Liver (tissue), 9 donors: Measurements from ENCODE around the gene SLC25A21. TPM values are rescaled to one million over a fixed set of nuclear protein-coding genes. Genes with fewer than 3 reads are reported as not detected.

Source experiments
- DNase-seq: peaks from one replicate; pipeline ENCODE4 v3.0.0-alpha.2; 2017; ENCODE audit warnings: low spot score
- H3K27ac ChIP-seq, 2 donors: one replicate each; pipeline ENCODE4 v1.7.0; 2013; ENCODE audit warnings: inconsistent platforms in 2 of 2, low read length in 2 of 2, control low read depth in 1 of 2, low read depth in 1 of 2, mild to moderate bottlenecking in 1 of 2
- H3K27me3 ChIP-seq, 4 donors: one replicate each; pipeline versions ENCODE4 v1.6.1 to v1.7.0; 2013; ENCODE audit warnings: low read length in 3 of 4, inconsistent platforms in 1 of 4, mild to moderate bottlenecking in 1 of 4, moderate library complexity in 1 of 4; ENCODE audit not compliant: control insufficient read depth in 4 of 4, insufficient read depth in 4 of 4
- H3K36me3 ChIP-seq, 4 donors: one replicate each; pipeline versions ENCODE4 v1.6.1 to v1.7.0; 2013; ENCODE audit warnings: low read length in 3 of 4, mild to moderate bottlenecking in 3 of 4, low read depth in 1 of 4, moderate library complexity in 1 of 4; ENCODE audit not compliant: control insufficient read depth in 4 of 4, insufficient read depth in 3 of 4
- H3K4me1 ChIP-seq, 4 donors: one replicate each; pipeline versions ENCODE4 v1.6.1 to v1.7.0; 2013; ENCODE audit warnings: low read length in 3 of 4, mild to moderate bottlenecking in 3 of 4, moderate library complexity in 1 of 4; ENCODE audit not compliant: control insufficient read depth in 4 of 4, insufficient read depth in 4 of 4
- H3K4me3 ChIP-seq, 3 donors: one replicate each; pipeline versions ENCODE4 v1.6.1 to v1.7.0; 2013; ENCODE audit warnings: low read length in 3 of 3, control low read depth in 1 of 3, low read depth in 1 of 3, mild to moderate bottlenecking in 1 of 3
- H3K9ac ChIP-seq, 2 donors: one replicate each; pipeline ENCODE4 v1.7.0; 2013; ENCODE audit warnings: low read length in 2 of 2, mild to moderate bottlenecking in 2 of 2, moderate library complexity in 2 of 2, control low read depth in 1 of 2, low read depth in 1 of 2
- H3K9me3 ChIP-seq, 4 donors: one replicate each; pipeline versions ENCODE4 v1.6.1 to v1.7.0; 2013; ENCODE audit warnings: low read length in 3 of 4; ENCODE audit not compliant: control insufficient read depth in 4 of 4
- EGR1 ChIP-seq, 2 donors: IDR thresholded peaks; 2 replicates each; pipeline ENCODE4 v1.6.1; 2016 to 2018; ENCODE audit warnings: antibody characterized with exemption in 2 of 2, low read depth in 2 of 2
- FOXA1 ChIP-seq: IDR thresholded peaks from 2 replicates; pipeline ENCODE4 v1.6.1; 2016; ENCODE audit warnings: antibody characterized with exemption
- FOXA2 ChIP-seq: IDR thresholded peaks from 2 replicates; pipeline ENCODE4 v1.6.1; 2016; ENCODE audit warnings: antibody characterized with exemption
- GABPA ChIP-seq, 2 donors: IDR thresholded peaks in 1 of 2; conservative IDR thresholded peaks in 1 of 2; 2 replicates each; pipeline ENCODE4 v1.6.1; 2016; ENCODE audit warnings: antibody characterized with exemption in 2 of 2, mild to moderate bottlenecking in 1 of 2, moderate library complexity in 1 of 2
- HNF4A ChIP-seq, 2 donors: conservative IDR thresholded peaks; 2 replicates each; pipeline ENCODE4 v1.6.1; 2016; ENCODE audit warnings: antibody characterized with exemption in 2 of 2, mild to moderate bottlenecking in 2 of 2
- HNF4G ChIP-seq: IDR thresholded peaks from 2 replicates; pipeline ENCODE4 v1.6.1; 2016; ENCODE audit warnings: antibody characterized with exemption
- JUND ChIP-seq, 2 donors: IDR thresholded peaks; 2 replicates each; pipeline ENCODE4 v1.6.1; 2016; ENCODE audit warnings: antibody characterized with exemption in 2 of 2
- NR2F2 ChIP-seq: IDR thresholded peaks from 2 replicates; pipeline ENCODE4 v1.6.1; 2016; ENCODE audit warnings: antibody characterized with exemption
- RAD21 ChIP-seq, 2 donors: IDR thresholded peaks; 2 replicates each; pipeline ENCODE4 v1.6.1; 2016; ENCODE audit warnings: antibody characterized with exemption in 2 of 2, mild to moderate bottlenecking in 2 of 2
- RXRA ChIP-seq, 2 donors: IDR thresholded peaks; 2 replicates each; pipeline ENCODE4 v1.6.1; 2017 to 2018; ENCODE audit warnings: antibody characterized with exemption in 2 of 2, mild to moderate bottlenecking in 1 of 2
- SP1 ChIP-seq: IDR thresholded peaks from 2 replicates; pipeline ENCODE4 v1.6.1; 2018; ENCODE audit warnings: antibody characterized with exemption, mild to moderate bottlenecking
- TAF1 ChIP-seq: conservative IDR thresholded peaks from 2 replicates; pipeline ENCODE4 v1.6.1; 2016; ENCODE audit warnings: antibody characterized with exemption, mild to moderate bottlenecking
- YY1 ChIP-seq: IDR thresholded peaks from 2 replicates; pipeline ENCODE4 v1.6.1; 2016; ENCODE audit warnings: antibody characterized with exemption, mild to moderate bottlenecking
- WGBS: extraction: QIAGEN DNeasy Blood & Tissue Kit; methylation state at CpG from one replicate; pipeline ENCODE4 v1.1.7; 2013; 5-methylcytosine and 5-hydroxymethylcytosine counted together
- polyA plus RNA-seq, 2 donors: library from polyadenylated mRNA; stranded (reverse) in 1 of 2; unstranded in 1 of 2; fragments of 200-250 nt in 1 of 2; fragments of >200 nt in 1 of 2; fragmentation: Nextera tagmentation in 1 of 2; extraction: Ambion mirVana in 1 of 2; gene quantifications; one replicate each; pipeline versions ENCODE4 v1.2.1 to v1.2.3, GENCODE V29; 2013 to 2015
- total RNA-seq, 2 donors: library from RNA; depleted of rRNA; stranded (reverse); fragments of >200 nt; gene quantifications; one replicate each; pipeline ENCODE4 v1.2.3, GENCODE V29; 2014
- TF ChIP-seq, protein P1 (sequence below): fragments of 150-350 bp; IDR thresholded peaks from 2 replicates; pipeline ENCODE4 v1.5.1; 2017; ENCODE audit warnings: improper control_type of control experiment, low read depth, low read length; ENCODE audit not compliant: missing input control
- TF ChIP-seq, protein P2 (sequence below): IDR thresholded peaks from 2 replicates; pipeline ENCODE4 v1.6.1; 2016; ENCODE audit warnings: antibody characterized with exemption
- TF ChIP-seq, protein P3 (sequence below): IDR thresholded peaks from 2 replicates; pipeline ENCODE4 v1.6.1; 2016; ENCODE audit warnings: antibody characterized with exemption
- TF ChIP-seq, protein P4 (sequence below): IDR thresholded peaks from 2 replicates; pipeline ENCODE4 v1.6.1; 2016; ENCODE audit warnings: antibody characterized with exemption
- TF ChIP-seq, protein P5 (sequence below): IDR thresholded peaks from 2 replicates; pipeline ENCODE4 v1.6.1; 2016; ENCODE audit warnings: antibody characterized with exemption, mild to moderate bottlenecking
- donor health status: healthy.
- donor health status: healthy.
- donor health status: healthy.
- donor health status: healthy.
- donor health status: healthy.

Gene SLC25A21
- total and polyA plus RNA-seq, 4 donors, result 0.13 to 24.3 (median 0.23) TPM

DNA sequence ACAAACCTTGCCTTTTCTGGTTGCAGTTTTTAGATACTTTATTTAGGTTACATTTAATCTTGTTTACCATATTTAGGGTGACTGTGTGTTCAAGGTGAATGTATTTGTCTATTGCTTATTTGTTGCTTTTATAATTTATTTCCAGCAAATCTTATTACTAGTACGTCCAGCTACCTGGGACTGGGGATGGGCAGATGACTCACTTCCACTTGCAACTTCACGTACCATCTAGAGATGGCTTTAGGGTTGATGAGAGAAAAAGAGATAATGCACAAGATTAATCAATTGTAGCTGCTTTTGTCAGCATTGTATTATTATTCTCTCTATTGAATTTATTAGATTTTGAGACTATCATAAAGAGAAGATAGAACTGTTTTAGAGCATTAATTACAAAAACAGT lies 30.4 kb upstream of the SLC25A21 start (continued):
- TF ChIP-seq, protein P1, sequence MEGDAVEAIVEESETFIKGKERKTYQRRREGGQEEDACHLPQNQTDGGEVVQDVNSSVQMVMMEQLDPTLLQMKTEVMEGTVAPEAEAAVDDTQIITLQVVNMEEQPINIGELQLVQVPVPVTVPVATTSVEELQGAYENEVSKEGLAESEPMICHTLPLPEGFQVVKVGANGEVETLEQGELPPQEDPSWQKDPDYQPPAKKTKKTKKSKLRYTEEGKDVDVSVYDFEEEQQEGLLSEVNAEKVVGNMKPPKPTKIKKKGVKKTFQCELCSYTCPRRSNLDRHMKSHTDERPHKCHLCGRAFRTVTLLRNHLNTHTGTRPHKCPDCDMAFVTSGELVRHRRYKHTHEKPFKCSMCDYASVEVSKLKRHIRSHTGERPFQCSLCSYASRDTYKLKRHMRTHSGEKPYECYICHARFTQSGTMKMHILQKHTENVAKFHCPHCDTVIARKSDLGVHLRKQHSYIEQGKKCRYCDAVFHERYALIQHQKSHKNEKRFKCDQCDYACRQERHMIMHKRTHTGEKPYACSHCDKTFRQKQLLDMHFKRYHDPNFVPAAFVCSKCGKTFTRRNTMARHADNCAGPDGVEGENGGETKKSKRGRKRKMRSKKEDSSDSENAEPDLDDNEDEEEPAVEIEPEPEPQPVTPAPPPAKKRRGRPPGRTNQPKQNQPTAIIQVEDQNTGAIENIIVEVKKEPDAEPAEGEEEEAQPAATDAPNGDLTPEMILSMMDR, result no peak

DNA sequence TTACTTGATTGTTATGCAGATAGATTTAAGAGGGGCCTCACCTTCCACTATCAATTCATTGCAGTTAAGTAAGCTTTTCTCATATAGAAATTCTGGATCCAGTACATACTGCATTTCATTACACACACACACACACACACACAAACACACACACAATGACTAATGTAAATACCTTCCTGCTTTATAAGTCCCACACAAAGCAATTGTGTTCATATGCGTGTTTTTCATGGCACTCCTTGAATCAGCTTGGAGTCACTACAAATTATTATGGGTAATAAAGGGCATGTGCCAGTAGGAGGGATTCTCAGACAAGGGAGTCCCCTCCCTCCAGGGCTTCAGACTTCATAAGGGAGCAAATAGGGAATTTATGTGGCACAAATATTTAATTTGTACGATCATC lies 29.9 kb upstream of the SLC25A21 start:
- no peak overlapping the region for H3K9ac ChIP-seq
- WGBS, result 91% methylated on average over 2 of the region's 2 CpGs
- no peak for DNase-seq

More for the DNA sequence above, 29.9 kb upstream of the SLC25A21 start:
- TF ChIP-seq JUND (IDR thresholded peaks at IDR 0.05), result no peak
- no peak for TF ChIP-seq NR2F2
- TF ChIP-seq RAD21 (IDR thresholded peaks at IDR 0.05), result no peak
- TF ChIP-seq FOXA1, result no peak
- no peak for TF ChIP-seq EGR1 (IDR thresholded peaks at IDR 0.05; ENCODE audit: low read depth in 2 of 2)
- no peak for TF ChIP-seq RXRA (IDR thresholded peaks at IDR 0.05)
- no peak for TF ChIP-seq HNF4G
- TF ChIP-seq, protein P1, result no peak
- TF ChIP-seq, protein P2, sequence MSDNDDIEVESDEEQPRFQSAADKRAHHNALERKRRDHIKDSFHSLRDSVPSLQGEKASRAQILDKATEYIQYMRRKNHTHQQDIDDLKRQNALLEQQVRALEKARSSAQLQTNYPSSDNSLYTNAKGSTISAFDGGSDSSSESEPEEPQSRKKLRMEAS, result no peak
- no peak for TF ChIP-seq SP1
- no peak for TF ChIP-seq HNF4A (conservative IDR thresholded peaks at IDR 0.05)
- TF ChIP-seq, protein P3, sequence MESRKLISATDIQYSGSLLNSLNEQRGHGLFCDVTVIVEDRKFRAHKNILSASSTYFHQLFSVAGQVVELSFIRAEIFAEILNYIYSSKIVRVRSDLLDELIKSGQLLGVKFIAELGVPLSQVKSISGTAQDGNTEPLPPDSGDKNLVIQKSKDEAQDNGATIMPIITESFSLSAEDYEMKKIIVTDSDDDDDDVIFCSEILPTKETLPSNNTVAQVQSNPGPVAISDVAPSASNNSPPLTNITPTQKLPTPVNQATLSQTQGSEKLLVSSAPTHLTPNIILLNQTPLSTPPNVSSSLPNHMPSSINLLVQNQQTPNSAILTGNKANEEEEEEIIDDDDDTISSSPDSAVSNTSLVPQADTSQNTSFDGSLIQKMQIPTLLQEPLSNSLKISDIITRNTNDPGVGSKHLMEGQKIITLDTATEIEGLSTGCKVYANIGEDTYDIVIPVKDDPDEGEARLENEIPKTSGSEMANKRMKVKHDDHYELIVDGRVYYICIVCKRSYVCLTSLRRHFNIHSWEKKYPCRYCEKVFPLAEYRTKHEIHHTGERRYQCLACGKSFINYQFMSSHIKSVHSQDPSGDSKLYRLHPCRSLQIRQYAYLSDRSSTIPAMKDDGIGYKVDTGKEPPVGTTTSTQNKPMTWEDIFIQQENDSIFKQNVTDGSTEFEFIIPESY, result no peak
- no peak for TF ChIP-seq TAF1
- TF ChIP-seq, protein P4, sequence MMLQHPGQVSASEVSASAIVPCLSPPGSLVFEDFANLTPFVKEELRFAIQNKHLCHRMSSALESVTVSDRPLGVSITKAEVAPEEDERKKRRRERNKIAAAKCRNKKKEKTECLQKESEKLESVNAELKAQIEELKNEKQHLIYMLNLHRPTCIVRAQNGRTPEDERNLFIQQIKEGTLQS, result no peak
- no peak for TF ChIP-seq GABPA (IDR thresholded peaks at IDR 0.05 in 1 of 2, conservative IDR thresholded peaks at IDR 0.05 in 1 of 2)
- no peak for TF ChIP-seq FOXA2
- TF ChIP-seq, protein P5, sequence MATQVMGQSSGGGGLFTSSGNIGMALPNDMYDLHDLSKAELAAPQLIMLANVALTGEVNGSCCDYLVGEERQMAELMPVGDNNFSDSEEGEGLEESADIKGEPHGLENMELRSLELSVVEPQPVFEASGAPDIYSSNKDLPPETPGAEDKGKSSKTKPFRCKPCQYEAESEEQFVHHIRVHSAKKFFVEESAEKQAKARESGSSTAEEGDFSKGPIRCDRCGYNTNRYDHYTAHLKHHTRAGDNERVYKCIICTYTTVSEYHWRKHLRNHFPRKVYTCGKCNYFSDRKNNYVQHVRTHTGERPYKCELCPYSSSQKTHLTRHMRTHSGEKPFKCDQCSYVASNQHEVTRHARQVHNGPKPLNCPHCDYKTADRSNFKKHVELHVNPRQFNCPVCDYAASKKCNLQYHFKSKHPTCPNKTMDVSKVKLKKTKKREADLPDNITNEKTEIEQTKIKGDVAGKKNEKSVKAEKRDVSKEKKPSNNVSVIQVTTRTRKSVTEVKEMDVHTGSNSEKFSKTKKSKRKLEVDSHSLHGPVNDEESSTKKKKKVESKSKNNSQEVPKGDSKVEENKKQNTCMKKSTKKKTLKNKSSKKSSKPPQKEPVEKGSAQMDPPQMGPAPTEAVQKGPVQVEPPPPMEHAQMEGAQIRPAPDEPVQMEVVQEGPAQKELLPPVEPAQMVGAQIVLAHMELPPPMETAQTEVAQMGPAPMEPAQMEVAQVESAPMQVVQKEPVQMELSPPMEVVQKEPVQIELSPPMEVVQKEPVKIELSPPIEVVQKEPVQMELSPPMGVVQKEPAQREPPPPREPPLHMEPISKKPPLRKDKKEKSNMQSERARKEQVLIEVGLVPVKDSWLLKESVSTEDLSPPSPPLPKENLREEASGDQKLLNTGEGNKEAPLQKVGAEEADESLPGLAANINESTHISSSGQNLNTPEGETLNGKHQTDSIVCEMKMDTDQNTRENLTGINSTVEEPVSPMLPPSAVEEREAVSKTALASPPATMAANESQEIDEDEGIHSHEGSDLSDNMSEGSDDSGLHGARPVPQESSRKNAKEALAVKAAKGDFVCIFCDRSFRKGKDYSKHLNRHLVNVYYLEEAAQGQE, result no peak
- TF ChIP-seq YY1, result no peak
- Histone ChIP-seq H3K27ac (no peak overlapping the region), H3K27me3 (no peaks in the 10 kb centered on the region), H3K4me3 (no peak overlapping the region), H3K4me1 (peaks cover 1 to 5% (median 4%) of the 10 kb centered on the region in 4 donors), H3K9me3 (peaks cover 0 to 5% (median 2%) of the 10 kb centered on the region in 4 donors), H3K36me3 (no peaks in the 10 kb centered on the region)
